GM18868 (cell line): ENCODE results near the gene GPT2.

ENCODE experiments used
- ATAC-seq: cut with Tn5 transposase; IDR thresholded peaks from one replicate; pipeline ENCODE4 v1.9.1; 2021; ENCODE audit warnings: mild to moderate bottlenecking, moderate library complexity; ENCODE audit not compliant: unreplicated experiment

The GPT2 gene

GRCh38 chr16:46895399-46896313, 11.5 kb downstream of the GPT2 start:
- ATAC-seq, result no peak

DNA sequence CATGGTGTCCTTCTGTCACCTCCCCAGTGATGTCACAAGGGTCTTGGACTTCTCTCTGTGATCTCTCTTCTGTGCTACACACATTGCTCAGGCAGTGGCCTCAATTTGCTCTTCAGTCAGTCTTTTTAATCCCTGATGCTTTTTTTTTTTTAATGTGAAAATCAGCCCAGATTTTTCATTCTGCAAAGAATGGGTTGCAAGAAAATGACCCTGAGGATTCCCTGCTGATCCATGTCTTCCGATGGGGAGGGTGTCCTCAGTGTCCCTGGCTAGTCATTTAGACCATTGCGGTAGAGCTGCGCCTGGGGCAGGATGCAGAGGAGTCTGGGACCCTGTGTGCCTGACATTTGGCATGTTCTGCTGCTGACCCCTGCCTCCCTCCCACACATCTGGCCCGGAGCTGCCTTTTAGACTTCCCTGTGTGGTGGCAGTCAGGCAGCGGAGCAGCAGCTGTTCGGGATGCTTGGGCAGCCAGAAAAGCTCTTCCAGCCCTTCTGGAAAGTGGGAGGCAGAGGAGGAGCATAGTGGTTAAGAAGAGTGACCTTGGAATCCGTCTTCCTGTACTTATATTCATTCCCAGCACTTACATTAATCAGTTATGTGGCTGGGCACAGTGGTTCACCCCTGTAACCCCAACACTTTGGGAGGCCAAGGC, 12.3 kb downstream of the GPT2 start:
- ATAC-seq, result no peak

DNA sequence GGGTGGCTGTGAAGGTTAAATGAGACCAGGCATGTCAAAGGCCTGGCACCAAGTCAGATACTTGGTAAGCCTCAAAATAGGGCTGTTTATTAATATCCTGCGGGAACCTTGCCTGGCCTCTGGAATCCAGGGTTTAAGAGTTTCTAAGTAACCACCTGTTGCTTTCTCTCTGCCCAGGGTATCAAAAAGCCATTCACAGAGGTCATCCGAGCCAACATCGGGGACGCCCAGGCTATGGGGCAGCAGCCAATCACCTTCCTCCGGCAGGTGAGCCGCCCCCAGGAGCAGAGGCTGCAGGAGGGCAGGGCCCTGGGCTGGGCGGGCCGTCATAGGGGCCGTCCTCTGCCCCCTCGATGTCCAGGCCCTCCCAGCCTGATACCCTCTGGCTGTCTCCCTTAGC, 13.3 kb downstream of the GPT2 start:
- no peak for ATAC-seq

GRCh38 chr16:46898006-46898405, 13.8 kb downstream of the GPT2 start:
- ATAC-seq, result no peak

- ATAC-seq, result no peak
Measured at GRCh38 chr16:46899443-46900143, 15.4 kb downstream of the GPT2 start.

DNA sequence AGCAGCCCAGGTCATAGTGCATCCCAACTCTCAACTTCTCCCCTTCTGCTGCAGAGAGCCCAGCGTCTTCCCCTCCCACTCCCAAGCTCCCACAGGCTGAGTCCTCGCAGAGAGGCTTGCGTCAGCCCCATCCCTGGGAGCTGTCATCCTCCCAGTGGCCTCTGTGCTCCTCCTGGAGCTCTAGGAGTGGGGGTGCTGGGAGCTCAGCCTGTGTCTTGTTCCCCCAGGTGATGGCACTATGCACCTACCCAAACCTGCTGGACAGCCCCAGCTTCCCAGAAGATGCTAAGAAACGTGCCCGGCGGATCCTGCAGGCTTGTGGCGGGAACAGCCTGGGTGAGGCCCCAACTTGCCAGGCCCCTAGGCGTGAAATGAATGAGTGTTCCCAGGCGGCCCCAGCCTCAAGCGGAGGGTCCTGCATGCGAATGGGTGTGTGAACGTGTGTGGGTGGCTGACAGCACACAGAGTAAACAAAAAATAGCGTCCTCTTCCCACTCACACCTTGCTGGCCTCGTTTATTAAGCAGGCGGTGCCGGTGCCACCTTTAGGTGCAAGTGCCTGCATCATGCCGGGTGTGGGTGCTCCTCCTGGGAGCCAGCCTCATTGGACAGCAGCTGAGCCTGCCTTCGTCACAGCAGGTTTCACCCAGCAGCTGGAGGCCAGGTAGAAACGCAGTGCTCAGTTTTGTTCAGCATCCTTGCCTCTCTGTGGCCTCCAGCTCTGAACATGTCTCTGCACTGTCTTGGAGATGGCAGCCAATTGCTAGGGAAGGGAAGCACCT, 16.5 kb downstream of the GPT2 start:
- no peak for ATAC-seq

- no peak for ATAC-seq
Measured at GRCh38 chr16:46901709-46902108, 17.5 kb downstream of the GPT2 start.

DNA sequence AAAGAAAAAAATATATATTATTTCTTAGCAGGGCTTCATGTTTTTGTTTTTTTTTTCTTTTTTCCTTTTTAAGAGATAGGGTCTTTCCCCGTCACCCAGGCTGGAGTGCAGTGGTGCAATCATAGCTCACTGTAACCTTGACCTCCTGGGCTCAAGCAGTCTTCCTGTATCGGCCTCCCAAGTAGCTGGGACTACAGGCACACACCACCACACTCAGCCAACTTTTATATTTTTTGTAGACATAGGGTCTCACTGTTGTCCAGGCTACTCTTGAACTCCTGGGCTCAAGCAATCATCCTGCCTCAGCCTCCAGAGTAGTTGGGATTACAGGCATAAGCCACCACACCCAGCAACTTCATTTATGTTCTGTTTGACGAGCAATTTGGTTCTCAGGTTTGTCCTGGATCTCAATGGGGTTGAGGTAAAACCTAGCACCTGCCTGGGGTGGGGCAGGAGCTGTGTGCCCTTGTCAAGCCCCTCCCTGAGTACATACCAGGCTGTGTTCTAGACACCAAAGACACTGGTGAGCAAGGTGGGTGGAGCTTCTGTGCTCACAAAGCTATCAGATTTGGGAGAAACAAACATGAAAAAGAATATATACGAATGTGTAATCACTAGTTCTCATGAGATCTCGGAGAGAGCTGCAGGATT, 19.2 kb downstream of the GPT2 start:
- no peak for ATAC-seq

DNA sequence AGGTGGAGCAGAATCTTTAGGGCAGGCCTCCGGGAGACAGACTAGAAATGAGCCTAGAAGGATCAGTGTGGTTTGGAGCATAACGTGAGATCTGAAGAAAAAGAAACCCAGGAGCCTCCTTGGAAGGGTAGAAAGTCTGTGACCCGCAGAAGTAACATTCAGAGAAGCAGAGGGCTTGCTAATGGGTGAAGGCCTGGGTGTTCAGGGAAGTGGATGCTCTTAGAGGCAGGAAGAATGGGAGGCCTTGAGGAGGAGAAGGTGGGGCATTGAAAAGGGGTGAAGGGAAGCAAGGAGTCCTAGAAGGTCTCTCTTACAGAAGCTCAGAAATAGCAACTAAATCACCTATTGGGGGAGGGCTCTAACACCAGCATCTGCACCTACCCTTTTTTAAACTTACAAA, 20.3 kb downstream of the GPT2 start:
- no peak for ATAC-seq

DNA sequence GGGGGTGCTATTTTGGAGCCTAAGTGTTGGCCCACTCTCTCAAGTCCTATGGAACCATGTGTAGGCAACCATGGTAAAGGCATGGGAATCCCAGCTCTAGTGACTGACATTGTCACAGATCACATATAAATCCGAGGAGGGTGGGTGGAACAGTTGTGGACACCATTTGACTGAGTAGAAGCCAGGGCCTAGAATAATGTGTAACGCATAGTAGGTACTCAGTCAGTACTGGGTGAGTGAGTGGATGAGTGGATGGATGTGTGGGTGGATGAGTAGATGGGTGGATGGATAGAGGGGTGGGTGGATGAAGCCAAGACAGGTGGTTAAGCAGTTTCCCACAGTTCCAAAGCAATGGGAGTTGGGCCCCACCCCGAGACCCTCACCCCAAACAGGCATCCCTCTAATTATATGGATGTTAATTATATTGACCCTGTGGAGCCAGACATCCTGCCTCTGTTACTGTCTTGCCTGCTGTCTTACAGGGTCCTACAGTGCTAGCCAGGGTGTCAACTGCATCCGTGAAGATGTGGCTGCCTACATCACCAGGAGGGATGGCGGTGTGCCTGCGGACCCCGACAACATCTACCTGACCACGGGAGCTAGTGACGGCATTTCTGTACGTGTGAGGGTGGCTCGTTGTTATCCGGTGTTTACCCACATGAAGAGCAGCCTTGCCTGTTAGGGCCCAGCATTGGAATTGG, 22.3 kb downstream of the GPT2 start:
- no peak for ATAC-seq

- no peak for ATAC-seq
Measured at GRCh38 chr16:46907061-46907774, 23.1 kb downstream of the GPT2 start.

GRCh38 chr16:46908540-46909372, 24.6 kb downstream of the GPT2 start:
- no peak for ATAC-seq

DNA sequence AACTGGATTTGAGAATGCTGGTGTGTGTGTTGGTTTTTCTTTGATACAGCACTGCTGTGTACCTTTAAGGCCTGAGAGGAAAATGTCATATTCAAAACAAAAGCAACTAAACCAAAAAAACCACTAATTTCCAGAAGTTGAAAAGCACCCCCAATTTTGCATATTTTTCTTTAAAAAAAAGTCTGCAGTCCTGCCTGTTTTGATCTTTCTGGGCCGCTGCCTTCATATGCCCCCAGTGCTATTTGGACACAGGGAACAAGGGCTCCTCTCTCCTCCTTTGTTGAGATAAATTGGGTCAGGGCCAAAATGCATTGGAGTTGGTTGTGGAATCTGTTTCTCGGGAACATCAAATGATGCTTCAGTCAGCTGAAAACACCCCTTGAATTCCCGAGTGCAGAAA, 26.9 kb downstream of the GPT2 start:
- peak; percentile 64 for ATAC-seq

DNA sequence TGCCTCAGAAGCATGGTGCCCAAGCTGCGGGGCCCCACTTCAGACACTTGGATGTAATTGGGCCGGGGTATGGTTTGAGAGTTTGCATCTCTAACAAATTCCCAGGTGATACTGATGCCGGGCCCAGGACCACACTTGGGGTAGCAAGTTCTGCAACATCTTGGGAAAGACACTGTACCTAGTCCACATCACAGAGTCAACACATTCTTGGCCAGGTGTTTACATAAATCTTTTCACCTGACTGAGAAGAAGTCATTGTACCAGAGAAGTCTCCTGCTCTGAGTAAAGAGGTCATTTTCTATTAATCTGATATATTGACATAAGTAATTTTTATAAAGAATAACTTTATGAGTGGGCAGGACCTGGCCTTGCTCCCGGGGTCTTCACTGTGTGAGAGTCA, 27.5 kb downstream of the GPT2 start:
- no peak for ATAC-seq

DNA sequence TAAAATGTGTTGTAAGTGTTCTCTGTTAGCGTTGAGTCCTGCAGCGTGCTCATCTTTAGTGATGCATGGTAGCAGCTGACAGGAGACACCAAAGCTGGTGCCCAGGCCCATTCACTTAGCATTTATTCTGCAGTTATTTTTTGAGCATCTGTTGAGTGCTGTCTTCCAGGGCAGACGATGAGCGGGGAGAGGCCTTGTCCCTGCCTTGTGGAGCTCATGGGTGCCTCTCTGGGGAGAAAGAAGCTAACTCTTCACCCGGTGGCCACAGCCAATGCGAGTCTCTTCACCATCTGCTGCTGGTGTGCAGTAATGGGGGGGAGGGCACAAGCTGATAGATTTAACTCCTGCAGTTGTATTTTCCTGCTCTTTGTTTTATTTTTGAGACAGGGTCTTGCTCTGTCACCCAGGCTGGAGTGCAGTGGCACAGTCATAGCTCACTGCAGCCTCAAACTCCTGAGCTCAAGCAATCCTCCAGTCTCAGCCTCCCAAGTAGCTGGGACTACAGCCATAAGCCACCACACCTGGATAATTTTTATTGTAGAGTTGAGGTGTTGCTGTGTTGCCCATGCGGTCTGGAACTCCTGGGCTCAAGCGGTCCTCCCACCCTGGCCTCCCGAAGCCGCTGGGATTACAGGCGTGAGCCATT, 30.5 kb downstream of the GPT2 start:
- ATAC-seq, result no peak

GRCh38 chr16:46915483-46916025, 31.4 kb downstream of the GPT2 start:
- no peak for ATAC-seq

GRCh38 chr16:46916980-46917379, 32.8 kb downstream of the GPT2 start:
- no peak for ATAC-seq

DNA sequence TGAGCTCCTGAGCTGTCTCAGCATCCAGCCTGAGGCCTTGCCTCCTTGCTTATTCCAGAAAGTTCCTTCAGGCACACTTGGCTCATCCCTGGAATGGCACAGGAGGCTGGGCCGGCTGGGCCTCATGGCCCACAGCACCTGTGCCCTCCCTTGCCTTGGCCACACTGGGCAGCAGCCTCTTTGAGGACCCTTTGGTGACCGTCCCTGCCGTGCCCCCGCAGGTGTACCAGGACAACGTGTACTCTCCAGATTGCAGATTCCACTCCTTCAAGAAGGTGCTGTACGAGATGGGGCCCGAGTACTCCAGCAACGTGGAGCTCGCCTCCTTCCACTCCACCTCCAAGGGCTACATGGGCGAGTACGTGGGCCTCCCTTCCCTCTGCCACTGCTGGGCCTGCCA, 34.2 kb downstream of the GPT2 start:
- ATAC-seq, result no peak
